GM12878 (cell line): ENCODE data around the gene KLHL8. TPM values are rescaled to one million over a fixed set of nuclear protein-coding genes. Genes with fewer than 3 reads are reported as not detected.

Experiments used
- ATAC-seq: fragments of 200-7000 bp; cut with Tn5 transposase; 3 replicates; pipeline ENCODE4 v1.9.1; 2020; ENCODE audit warnings: mild to moderate bottlenecking, moderate library complexity
- BruUV-seq: library from RNA; stranded (reverse); fragments of 400-500 nt; replicated peaks from 2 replicates; lab custom pipeline; 2021; lab: Mats Ljungman, UMichigan
- CTCF ChIA-PET: fragments of 300-600 bp; sonication (Branson Sonifier 250); formaldehyde crosslinking; extraction: SDS; loops from one replicate; lab custom pipeline; 2021; ENCODE audit warnings: inconsistent platforms; lab: Yijun Ruan, JAX
- POLR2A ChIA-PET: fragments of 350-600 bp; formaldehyde crosslinking; extraction: SDS; loops from one replicate; lab custom pipeline; 2021; ENCODE audit warnings: inconsistent platforms; lab: Charles Lee
- RAD21 ChIA-PET: fragments of 300-600 bp; sonication (Branson Sonifier 250); formaldehyde crosslinking; loops from one replicate; lab custom pipeline; 2023; ENCODE audit warnings: antibody characterized with exemption; ENCODE audit not compliant: unreplicated experiment; lab: Charles Lee
- SMC1A ChIA-PET: fragments of 300-600 bp; sonication (Branson Sonifier 250); formaldehyde crosslinking; loops from one replicate; lab custom pipeline; 2023; ENCODE audit not compliant: unreplicated experiment, uncharacterized antibody; lab: Charles Lee
- DNase-seq: peaks from one replicate; pipeline ENCODE4 v3.0.0-alpha.2; 2011; ENCODE audit warnings: low read depth, low spot score
- FAIRE-seq: peaks from 3 replicates; lab custom pipeline; 2011; peaks lifted over from hg19 to GRCh38; lab: Jason Lieb, UNC
- H2AFZ ChIP-seq: 2 replicates; pipeline ENCODE4 v1.6.0; 2011; ENCODE audit warnings: low read depth, low read length, control low read depth; ENCODE audit not compliant: control insufficient read depth
- H3K27ac ChIP-seq: 2 replicates; pipeline ENCODE4 v1.5.1; 2011; ENCODE audit warnings: control low read depth; ENCODE audit not compliant: control insufficient read depth, insufficient read depth
- H3K27me3 ChIP-seq, 2 experiments: replicated peaks in 1 of 2; 2 replicates each; pipeline versions ENCODE4 v1.6.0 to v1.6.1; 2011; ENCODE audit warnings: low read length in 1 of 2; ENCODE audit not compliant: control insufficient read depth in 2 of 2, insufficient read depth in 2 of 2
- H3K36me3 ChIP-seq, 2 experiments: 2 replicates each; pipeline ENCODE4 v1.5.1; 2011; ENCODE audit warnings: low read length in 1 of 2; ENCODE audit not compliant: control insufficient read depth in 2 of 2, insufficient read depth in 2 of 2
- H3K4me1 ChIP-seq: 2 replicates; pipeline ENCODE4 v1.6.1; 2011; ENCODE audit warnings: mild to moderate bottlenecking, low read length, moderate library complexity, mixed read lengths; ENCODE audit not compliant: control insufficient read depth, insufficient read depth
- H3K4me2 ChIP-seq: 2 replicates; pipeline ENCODE4 v1.6.0; 2011; ENCODE audit warnings: control low read depth; ENCODE audit not compliant: control insufficient read depth, insufficient read depth
- H3K4me3 ChIP-seq: fragments of 200-600 bp; sonication (generic); 2 replicates; pipeline ENCODE4 v1.5.1; 2016
- H3K79me2 ChIP-seq: 2 replicates; pipeline ENCODE4 v1.6.0; 2011; ENCODE audit warnings: low read length; ENCODE audit not compliant: control insufficient read depth, insufficient read depth
- H3K9ac ChIP-seq: 2 replicates; pipeline ENCODE4 v1.8.0; 2011; ENCODE audit warnings: low read length, control low read depth, mixed read lengths; ENCODE audit not compliant: control insufficient read depth, insufficient read depth
- H3K9me3 ChIP-seq: replicated peaks from 3 replicates; pipeline ENCODE4 v1.5.1; 2011; ENCODE audit warnings: mild to moderate bottlenecking, low read length; ENCODE audit not compliant: control insufficient read depth, insufficient read depth
- H4K20me1 ChIP-seq: 2 replicates; pipeline ENCODE4 v1.6.0; 2011; ENCODE audit not compliant: control insufficient read depth, insufficient read depth
- CBX3 ChIP-seq: fragments of 200-600 bp; sonication (generic); IDR thresholded peaks from 2 replicates; pipeline ENCODE4 v1.6.1; 2016; ENCODE audit warnings: low read depth, borderline replicate concordance
- EP300 ChIP-seq, 2 experiments: fragments of 150-350 bp in 1 of 2; IDR thresholded peaks; 2 replicates each; pipeline ENCODE4 v1.6.1; 2011 to 2012; ENCODE audit warnings: low read depth in 2 of 2, low read length in 2 of 2, borderline replicate concordance in 1 of 2, improper control_type of control experiment in 1 of 2, inconsistent platforms in 1 of 2; ENCODE audit not compliant: control insufficient read depth in 1 of 2
- EZH2 ChIP-seq: IDR thresholded peaks from 2 replicates; pipeline ENCODE4 v1.6.1; 2012; ENCODE audit warnings: low read depth, mild to moderate bottlenecking, control low read depth, inconsistent platforms, low read length, borderline replicate concordance; ENCODE audit not compliant: control insufficient read depth
- GATAD2B ChIP-seq: fragments of 450-650 bp; conservative IDR thresholded peaks from 2 replicates; pipeline ENCODE4 v1.6.1; 2017; ENCODE audit warnings: low read depth, mild to moderate bottlenecking, moderate library complexity
- KDM1A ChIP-seq: fragments of 200-600 bp; sonication (generic); IDR thresholded peaks from 2 replicates; pipeline ENCODE4 v1.6.1; 2016; ENCODE audit warnings: borderline replicate concordance
- PAX5 ChIP-seq: IDR thresholded peaks from 2 replicates; pipeline ENCODE4 v1.6.1; 2011; ENCODE audit warnings: low read depth, low read length, borderline replicate concordance
- RB1 ChIP-seq: fragments of 450-650 bp; formaldehyde crosslinking; IDR thresholded peaks from 2 replicates; pipeline ENCODE4 v1.6.1; 2017; ENCODE audit warnings: mild to moderate bottlenecking, borderline replicate concordance
- TBL1XR1 ChIP-seq: IDR thresholded peaks from 2 replicates; pipeline ENCODE4 v1.6.1; 2012; ENCODE audit warnings: low read depth, low read length, improper control_type of control experiment
- WRNIP1 ChIP-seq: IDR thresholded peaks from 2 replicates; pipeline ENCODE4 v1.6.1; 2011; ENCODE audit warnings: low read depth, low read length, improper control_type of control experiment, borderline replicate concordance
- WGBS: methylation state at CpG from one replicate; pipeline ENCODE4 v1.1.6; 2016; ENCODE audit warnings: low lambda C conversion rate; ENCODE audit not compliant: insufficient replicate concordance, insufficient coverage; ENCODE audit errors: missing lambda C conversion rate; 5-methylcytosine and 5-hydroxymethylcytosine counted together
- in situ Hi-C: fragments of 300-500 bp; cut with MboI; formaldehyde crosslinking; loops from 9 replicates; pipeline ENCODE4 v1.14.3; 2018; ENCODE audit warnings: mixed read lengths
- intact Hi-C: fragments of 100-400 bp; cut with micrococcal nuclease; formaldehyde crosslinking; loops from one replicate; pipeline ENCODE4 v1.14.2; 2022; ENCODE audit not compliant: unreplicated experiment
- polyA plus RNA-seq, 11 experiments: library from polyadenylated mRNA; depleted of rRNA in 4 of 11; unstranded in 6 of 11; stranded (reverse) in 5 of 11; fragments of >200 nt; fragmentation: Nextera tagmentation in 4 of 11; fragmentation: Illumina TruSeq in 1 of 11; extraction: Ambion mirVana in 4 of 11; extraction: Trizol in 1 of 11; gene quantifications; 1 replicate in 1 of 11; 2 replicates in 10 of 11; pipeline versions ENCODE4 v1.2.1 to v1.2.3, GENCODE V29; 2011 to 2016; ENCODE audit warnings: inconsistent platforms in 2 of 11, missing spikeins in 2 of 11, low read depth in 1 of 11
- total RNA-seq, 4 experiments: library from RNA; depleted of rRNA in 3 of 4; stranded (reverse); fragments of >200 nt in 3 of 4; fragmentation: Illumina TruSeq in 1 of 4; extraction: Trizol in 1 of 4; gene quantifications; 2 replicates each; pipeline versions ENCODE4 v1.2.1 to v1.2.3, GENCODE V29; 2013 to 2021
- TF ChIP-seq, protein P1 (sequence below): fragments of 450-650 bp; IDR thresholded peaks from 2 replicates; pipeline ENCODE4 v1.6.1; 2016; ENCODE audit warnings: mild to moderate bottlenecking, moderate library complexity, borderline replicate concordance
- TF ChIP-seq, protein P2 (sequence below): IDR thresholded peaks from 2 replicates; pipeline ENCODE4 v1.6.1; 2012; ENCODE audit warnings: low read depth, low read length, improper control_type of control experiment
- TF ChIP-seq, protein P3 (sequence below): fragments of 150-350 bp; IDR thresholded peaks from 2 replicates; pipeline ENCODE4 v1.6.1; 2016; ENCODE audit warnings: low read depth, low read length
- TF ChIP-seq, protein P4 (sequence below): IDR thresholded peaks from 2 replicates; pipeline ENCODE4 v1.6.1; 2012; ENCODE audit warnings: low read depth, low read length, improper control_type of control experiment
- TF ChIP-seq, protein P5 (sequence below): IDR thresholded peaks from 2 replicates; pipeline ENCODE4 v1.6.1; 2011; ENCODE audit warnings: low read depth, low read length, improper control_type of control experiment, borderline replicate concordance

Gene KLHL8
- total and polyA plus RNA-seq, 10 of the 15 experiments (the other 5 are each of a cell fraction or from before 2014, with no cell fraction given), result 4.5 to 13.1 (median 9.0) TPM

DNA sequence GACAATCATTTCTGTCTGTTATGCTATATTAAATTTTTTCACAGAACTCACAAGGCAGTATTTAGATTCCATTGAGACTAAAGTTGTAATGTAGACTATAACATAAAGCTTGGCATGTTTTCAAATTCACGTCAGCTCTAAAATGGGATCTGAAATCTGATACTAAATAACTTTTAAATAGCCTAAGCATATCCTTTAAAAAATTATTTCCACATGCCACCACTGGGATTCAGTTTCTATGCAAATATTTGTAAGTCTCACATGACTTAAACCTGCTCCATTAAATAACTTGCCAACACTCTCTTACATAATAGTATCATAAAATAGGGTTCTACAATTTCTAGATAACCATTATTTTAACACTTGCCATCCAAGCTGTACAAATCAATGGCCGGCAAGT lies 32.4 kb downstream of the KLHL8 start:
- Histone ChIP-seq H3K4me2 (no peak overlapping the region), H4K20me1 (no peaks in the 10 kb centered on the region), H3K4me3 (no peak overlapping the region), H3K27me3 (no peaks in the 10 kb centered on the region), H3K4me1 (no peaks in the 10 kb centered on the region), H2AFZ (no peak overlapping the region), H3K9ac (no peak overlapping the region), H3K9me3 (no peaks in the 10 kb centered on the region), H3K79me2 (no peaks in the 10 kb centered on the region), H3K36me3 (no peaks in the 10 kb centered on the region), H3K27ac (no peak overlapping the region)
- in situ Hi-C loops, result no loop called here
- WGBS, result 96% methylated on average over 2 of the region's 2 CpGs
- SMC1A ChIA-PET, result no interaction called here
- ATAC-seq, result no peak
- POLR2A ChIA-PET, result no interaction called here
- CTCF ChIA-PET, result interaction anchor here (1.5 to 3.2 kb wide), 3 partner anchors 27 to 37 kb away, joined by 4 to 13 read pairs (median 5); no protein-coding TSS in a partner anchor
- intact Hi-C loops, result no loop called here
- BruUV-seq, result no TSS peak
- no peak for DNase-seq
- RAD21 ChIA-PET, result no interaction called here
- peak; percentile 7 for FAIRE-seq
- TF ChIP-seq CBX3 (no peak), KDM1A (no peak), TBL1XR1 (no peak), RB1 (no peak), EP300 (IDR thresholded peaks at IDR 0.05; ENCODE audit: borderline replicate concordance in 1 of 2, control insufficient read depth in 1 of 2, low read depth in 2 of 2, low read length in 2 of 2) (no peak), WRNIP1 (no peak), EZH2 (no peak), PAX5 (no peak), GATAD2B (no peak)
- TF ChIP-seq, protein P1, sequence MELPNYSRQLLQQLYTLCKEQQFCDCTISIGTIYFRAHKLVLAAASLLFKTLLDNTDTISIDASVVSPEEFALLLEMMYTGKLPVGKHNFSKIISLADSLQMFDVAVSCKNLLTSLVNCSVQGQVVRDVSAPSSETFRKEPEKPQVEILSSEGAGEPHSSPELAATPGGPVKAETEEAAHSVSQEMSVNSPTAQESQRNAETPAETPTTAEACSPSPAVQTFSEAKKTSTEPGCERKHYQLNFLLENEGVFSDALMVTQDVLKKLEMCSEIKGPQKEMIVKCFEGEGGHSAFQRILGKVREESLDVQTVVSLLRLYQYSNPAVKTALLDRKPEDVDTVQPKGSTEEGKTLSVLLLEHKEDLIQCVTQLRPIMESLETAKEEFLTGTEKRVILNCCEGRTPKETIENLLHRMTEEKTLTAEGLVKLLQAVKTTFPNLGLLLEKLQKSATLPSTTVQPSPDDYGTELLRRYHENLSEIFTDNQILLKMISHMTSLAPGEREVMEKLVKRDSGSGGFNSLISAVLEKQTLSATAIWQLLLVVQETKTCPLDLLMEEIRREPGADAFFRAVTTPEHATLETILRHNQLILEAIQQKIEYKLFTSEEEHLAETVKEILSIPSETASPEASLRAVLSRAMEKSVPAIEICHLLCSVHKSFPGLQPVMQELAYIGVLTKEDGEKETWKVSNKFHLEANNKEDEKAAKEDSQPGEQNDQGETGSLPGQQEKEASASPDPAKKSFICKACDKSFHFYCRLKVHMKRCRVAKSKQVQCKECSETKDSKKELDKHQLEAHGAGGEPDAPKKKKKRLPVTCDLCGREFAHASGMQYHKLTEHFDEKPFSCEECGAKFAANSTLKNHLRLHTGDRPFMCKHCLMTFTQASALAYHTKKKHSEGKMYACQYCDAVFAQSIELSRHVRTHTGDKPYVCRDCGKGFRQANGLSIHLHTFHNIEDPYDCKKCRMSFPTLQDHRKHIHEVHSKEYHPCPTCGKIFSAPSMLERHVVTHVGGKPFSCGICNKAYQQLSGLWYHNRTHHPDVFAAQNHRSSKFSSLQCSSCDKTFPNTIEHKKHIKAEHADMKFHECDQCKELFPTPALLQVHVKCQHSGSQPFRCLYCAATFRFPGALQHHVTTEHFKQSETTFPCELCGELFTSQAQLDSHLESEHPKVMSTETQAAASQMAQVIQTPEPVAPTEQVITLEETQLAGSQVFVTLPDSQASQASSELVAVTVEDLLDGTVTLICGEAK, result no peak
- TF ChIP-seq, protein P2, sequence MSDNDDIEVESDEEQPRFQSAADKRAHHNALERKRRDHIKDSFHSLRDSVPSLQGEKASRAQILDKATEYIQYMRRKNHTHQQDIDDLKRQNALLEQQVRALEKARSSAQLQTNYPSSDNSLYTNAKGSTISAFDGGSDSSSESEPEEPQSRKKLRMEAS, result no peak
- TF ChIP-seq, protein P3, sequence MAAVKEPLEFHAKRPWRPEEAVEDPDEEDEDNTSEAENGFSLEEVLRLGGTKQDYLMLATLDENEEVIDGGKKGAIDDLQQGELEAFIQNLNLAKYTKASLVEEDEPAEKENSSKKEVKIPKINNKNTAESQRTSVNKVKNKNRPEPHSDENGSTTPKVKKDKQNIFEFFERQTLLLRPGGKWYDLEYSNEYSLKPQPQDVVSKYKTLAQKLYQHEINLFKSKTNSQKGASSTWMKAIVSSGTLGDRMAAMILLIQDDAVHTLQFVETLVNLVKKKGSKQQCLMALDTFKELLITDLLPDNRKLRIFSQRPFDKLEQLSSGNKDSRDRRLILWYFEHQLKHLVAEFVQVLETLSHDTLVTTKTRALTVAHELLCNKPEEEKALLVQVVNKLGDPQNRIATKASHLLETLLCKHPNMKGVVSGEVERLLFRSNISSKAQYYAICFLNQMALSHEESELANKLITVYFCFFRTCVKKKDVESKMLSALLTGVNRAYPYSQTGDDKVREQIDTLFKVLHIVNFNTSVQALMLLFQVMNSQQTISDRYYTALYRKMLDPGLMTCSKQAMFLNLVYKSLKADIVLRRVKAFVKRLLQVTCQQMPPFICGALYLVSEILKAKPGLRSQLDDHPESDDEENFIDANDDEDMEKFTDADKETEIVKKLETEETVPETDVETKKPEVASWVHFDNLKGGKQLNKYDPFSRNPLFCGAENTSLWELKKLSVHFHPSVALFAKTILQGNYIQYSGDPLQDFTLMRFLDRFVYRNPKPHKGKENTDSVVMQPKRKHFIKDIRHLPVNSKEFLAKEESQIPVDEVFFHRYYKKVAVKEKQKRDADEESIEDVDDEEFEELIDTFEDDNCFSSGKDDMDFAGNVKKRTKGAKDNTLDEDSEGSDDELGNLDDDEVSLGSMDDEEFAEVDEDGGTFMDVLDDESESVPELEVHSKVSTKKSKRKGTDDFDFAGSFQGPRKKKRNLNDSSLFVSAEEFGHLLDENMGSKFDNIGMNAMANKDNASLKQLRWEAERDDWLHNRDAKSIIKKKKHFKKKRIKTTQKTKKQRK, result no peak
- TF ChIP-seq, protein P4, sequence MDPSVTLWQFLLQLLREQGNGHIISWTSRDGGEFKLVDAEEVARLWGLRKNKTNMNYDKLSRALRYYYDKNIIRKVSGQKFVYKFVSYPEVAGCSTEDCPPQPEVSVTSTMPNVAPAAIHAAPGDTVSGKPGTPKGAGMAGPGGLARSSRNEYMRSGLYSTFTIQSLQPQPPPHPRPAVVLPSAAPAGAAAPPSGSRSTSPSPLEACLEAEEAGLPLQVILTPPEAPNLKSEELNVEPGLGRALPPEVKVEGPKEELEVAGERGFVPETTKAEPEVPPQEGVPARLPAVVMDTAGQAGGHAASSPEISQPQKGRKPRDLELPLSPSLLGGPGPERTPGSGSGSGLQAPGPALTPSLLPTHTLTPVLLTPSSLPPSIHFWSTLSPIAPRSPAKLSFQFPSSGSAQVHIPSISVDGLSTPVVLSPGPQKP, result no peak
- TF ChIP-seq, protein P5, sequence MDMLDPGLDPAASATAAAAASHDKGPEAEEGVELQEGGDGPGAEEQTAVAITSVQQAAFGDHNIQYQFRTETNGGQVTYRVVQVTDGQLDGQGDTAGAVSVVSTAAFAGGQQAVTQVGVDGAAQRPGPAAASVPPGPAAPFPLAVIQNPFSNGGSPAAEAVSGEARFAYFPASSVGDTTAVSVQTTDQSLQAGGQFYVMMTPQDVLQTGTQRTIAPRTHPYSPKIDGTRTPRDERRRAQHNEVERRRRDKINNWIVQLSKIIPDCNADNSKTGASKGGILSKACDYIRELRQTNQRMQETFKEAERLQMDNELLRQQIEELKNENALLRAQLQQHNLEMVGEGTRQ, result no peak
